Fibroblast of the aortic adventitia (primary cell): ENCODE data around the gene MAP3K9. TPM values are rescaled to one million over a fixed set of nuclear protein-coding genes. Genes with fewer than 3 reads are reported as not detected.

Source experiments
- DNase-seq: peaks from one replicate; pipeline ENCODE4 v3.0.0-alpha.2; 2010; ENCODE audit warnings: low read depth
- H3K4me3 ChIP-seq: 2 replicates; pipeline ENCODE4 v1.5.1; 2011; ENCODE audit warnings: low read depth, mild to moderate bottlenecking, control low read depth, low read length, moderate library complexity
- CTCF ChIP-seq: IDR thresholded peaks from 2 replicates; pipeline ENCODE4 v1.5.1; 2011; ENCODE audit warnings: mild to moderate bottlenecking, low read length, control low read depth, inconsistent platforms; ENCODE audit not compliant: insufficient read depth
- total RNA-seq: library from RNA; depleted of rRNA; stranded (reverse); fragments of >200 nt; gene quantifications from 2 replicates; pipeline ENCODE4 v1.2.3, GENCODE V29; 2012; ENCODE audit warnings: low replicate concordance

MAP3K9 gene
- total RNA-seq, 1 donor, result under 0.01 TPM

DNA sequence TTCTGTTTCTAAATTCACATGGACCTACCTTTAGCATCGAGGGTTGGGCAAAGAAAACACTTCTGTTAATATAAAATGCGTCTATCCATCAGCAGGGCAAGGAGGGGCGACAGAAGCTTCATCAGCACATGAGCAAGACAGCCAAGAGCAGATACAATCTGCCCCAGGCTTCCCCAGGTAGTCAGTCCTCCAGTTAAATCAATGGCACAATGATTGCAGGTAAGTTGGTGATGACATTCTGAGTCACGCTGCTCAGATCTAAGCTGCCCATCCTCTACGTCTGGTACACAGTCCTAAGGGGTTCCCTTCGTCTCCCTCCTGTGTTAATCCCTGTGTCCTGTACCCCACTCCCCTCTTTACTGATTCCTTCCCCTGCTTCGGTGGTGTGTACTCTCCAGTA is 38.8 kb downstream of the MAP3K9 start:
- DNase-seq, result no peak
- H3K4me3 ChIP-seq, result no peak overlapping the region
- TF ChIP-seq CTCF, result no peak

GRCh38 chr14:70759398-70759797 is 49.9 kb downstream of the MAP3K9 start:
- TF ChIP-seq CTCF, result no peak
- no peak overlapping the region for H3K4me3 ChIP-seq
- no peak for DNase-seq

DNA sequence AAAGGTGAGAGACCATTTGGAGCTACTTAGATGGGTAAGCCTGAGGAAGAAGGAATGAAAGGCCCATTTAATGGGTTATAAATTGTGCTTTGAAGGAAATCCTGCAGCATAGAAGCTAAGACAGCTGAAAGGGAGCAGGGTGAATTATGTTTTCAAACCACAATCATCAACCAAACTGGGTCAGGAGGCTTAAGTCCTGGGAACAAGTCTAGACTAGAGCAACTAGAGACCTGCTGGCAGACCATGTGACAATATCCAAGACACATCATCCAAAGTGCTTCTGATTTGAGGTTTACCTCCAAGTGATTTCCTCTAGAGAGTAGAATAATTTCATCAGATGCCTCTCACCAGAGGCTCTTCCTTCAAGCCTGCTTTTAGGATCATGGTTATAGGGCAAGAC is 53.7 kb downstream of the MAP3K9 start:
- DNase-seq, result no peak
- TF ChIP-seq CTCF, result no peak
- H3K4me3 ChIP-seq, result no peak overlapping the region

GRCh38 chr14:70754991-70755390 is 54.3 kb downstream of the MAP3K9 start:
- DNase-seq, result peak; percentile 10
- no peak for TF ChIP-seq CTCF
- H3K4me3 ChIP-seq, result no peak overlapping the region

DNA sequence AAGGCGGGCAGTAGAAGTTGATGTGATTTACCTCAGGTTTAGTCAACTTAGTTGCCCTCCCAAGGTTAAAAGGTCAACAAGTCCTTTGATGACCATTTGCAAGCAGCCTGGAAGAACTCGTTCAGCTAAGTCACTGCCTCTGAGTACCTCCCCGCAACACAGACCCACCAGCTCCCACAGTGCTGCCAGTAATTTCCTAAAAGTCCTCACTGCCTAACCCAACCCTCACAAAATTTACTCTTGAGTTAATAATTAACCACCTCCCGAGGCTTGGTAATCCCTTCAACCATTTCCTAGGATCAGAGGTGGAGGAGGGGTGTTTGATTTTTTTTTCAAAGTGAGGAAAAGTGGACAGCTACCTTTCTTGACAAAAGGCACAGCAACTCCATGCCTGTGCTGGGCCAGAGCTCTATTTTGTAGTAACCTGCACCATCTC is 55.8 kb downstream of the MAP3K9 start:
- no peak for TF ChIP-seq CTCF
- no peak overlapping the region for H3K4me3 ChIP-seq
- no peak for DNase-seq

DNA sequence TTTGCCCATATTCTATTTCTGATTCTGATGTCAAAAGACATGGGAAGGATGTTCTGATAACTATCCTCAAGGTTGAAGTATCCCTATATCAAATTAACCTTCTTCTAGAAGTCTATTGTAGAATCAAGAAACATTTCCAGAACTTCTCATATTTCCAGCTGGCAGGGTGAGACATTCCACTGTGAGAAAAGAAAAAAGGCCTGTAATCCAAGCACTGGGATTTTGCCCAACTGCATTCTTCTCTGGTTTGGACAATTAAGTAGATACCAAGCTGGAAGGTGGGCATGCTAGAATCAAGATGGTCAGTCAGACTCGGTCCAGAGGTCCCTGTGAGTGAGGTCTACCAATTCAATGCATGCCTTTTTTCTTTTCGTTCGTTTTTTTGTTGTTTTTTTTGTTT is 60.9 kb downstream of the MAP3K9 start:
- DNase-seq, result peak; percentile 4
- TF ChIP-seq CTCF, result no peak
- no peak overlapping the region for H3K4me3 ChIP-seq

GRCh38 chr14:70744641-70745040 is 64.7 kb downstream of the MAP3K9 start:
- no peak for DNase-seq

More at GRCh38 chr14:70744641-70745040, 64.7 kb downstream of the MAP3K9 start:
- TF ChIP-seq CTCF, result no peak
- H3K4me3 ChIP-seq, result no peak overlapping the region
